ENCODE data around the gene AQP5. TPM values are rescaled to one million over a fixed set of nuclear protein-coding genes. Genes with fewer than 3 reads are reported as not detected.
A peak's percentile ranks its signal among the peaks of the same experiment; 100 is the strongest.
"Not testable (repeated sequence)": the region's sequence is repeated elsewhere in the genome, so short reads cannot be mapped to it uniquely, and the experiment has no call there.

Gene AQP5
- total RNA-seq, 1 donor from 2014 or later, result not detected

DNA sequence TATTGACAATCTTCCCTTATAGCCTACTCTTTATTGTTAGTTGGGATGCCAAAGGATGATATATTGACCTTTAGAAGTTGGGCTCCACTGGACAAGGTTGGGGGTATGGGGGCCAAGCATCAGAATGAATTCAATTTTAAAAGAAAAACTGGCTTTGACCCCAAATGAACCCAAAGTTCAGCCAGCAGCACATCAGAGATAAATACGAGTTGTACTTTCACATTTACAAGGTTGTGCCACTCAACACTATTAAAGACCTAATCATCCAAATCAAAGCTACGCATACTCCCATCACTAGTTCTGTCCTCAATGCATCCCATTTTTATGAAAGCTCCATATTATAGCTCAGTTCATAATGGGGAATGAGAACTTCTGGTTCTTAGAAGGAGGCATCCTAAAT is 27.7 kb downstream of the AQP5 start:
- H3K4me1 Mint-ChIP-seq (ENCODE audit: low read depth); intact Hi-C loops (cut with micrococcal nuclease): not testable (repeated sequence)
- H3K36me3 Mint-ChIP-seq (ENCODE audit: low read depth), result peaks cover 65% of the 10 kb centered on the region

DNA sequence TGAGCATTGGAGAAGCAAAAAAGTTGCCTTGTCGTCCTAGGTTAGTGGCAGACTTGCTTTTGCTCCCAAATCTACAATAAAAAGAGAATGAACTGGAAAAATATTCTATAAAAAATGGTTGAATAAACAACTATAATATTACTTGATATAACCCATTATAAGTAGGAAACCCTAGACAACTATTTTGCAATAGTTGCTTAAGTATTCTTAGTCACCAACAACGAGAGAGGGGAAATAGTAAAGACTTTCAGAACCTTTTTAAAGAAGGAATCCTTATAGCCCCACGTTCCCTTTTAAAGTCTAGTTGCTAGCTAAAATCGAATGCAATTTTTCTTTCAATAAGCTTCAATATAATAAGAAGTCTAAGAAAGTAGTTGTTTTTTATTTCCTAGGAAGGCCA is 28.6 kb downstream of the AQP5 start:
- Mint-ChIP-seq H3K9me3 (no peaks in the 10 kb centered on the region), H3K4me1 (ENCODE audit: low read depth) (peaks cover 9% of the 10 kb centered on the region), H3K27me3 (ENCODE audit: insufficient read depth) (no peaks in the 10 kb centered on the region), H3K36me3 (ENCODE audit: low read depth) (peaks cover 70% of the 10 kb centered on the region), H3K27ac (no peak overlapping the region), H3K4me3 (no peak overlapping the region)
- intact Hi-C loops (cut with micrococcal nuclease), result no loop called here
- no peak for DNase-seq (ENCODE audit: low spot score)

More for the DNA sequence above, 27.7 kb downstream of the AQP5 start:
- H3K27ac Mint-ChIP-seq; H3K9me3 Mint-ChIP-seq; H3K27me3 Mint-ChIP-seq (ENCODE audit: insufficient read depth); H3K4me3 Mint-ChIP-seq; DNase-seq (ENCODE audit: low spot score): not testable (repeated sequence)

DNA sequence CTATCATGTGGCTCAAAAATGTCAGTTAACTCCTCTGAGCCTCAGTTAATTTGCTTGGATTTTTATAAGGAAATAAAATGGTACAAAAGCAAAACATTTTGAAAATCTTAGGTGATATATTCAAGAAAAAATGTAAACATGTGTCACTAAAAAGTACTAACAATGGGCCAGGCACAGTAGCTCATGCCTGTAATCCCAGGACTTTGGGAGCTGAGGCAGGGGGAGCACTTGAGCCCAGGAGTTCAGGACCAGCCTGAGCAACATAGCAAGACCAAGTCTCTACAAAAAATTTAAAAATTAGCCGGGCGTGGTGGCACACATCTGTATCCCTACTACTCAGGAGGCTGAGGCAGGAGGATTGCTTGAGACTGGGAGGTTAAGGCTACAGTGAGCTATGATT is 36.8 kb downstream of the AQP5 start:
- DNase-seq (ENCODE audit: low spot score), result no peak
- Mint-ChIP-seq H3K4me1 (ENCODE audit: low read depth) (no peaks in the 10 kb centered on the region), H3K27me3 (ENCODE audit: insufficient read depth) (no peaks in the 10 kb centered on the region), H3K9me3 (no peaks in the 10 kb centered on the region), H3K27ac (no peak overlapping the region), H3K36me3 (ENCODE audit: low read depth) (peaks cover 46% of the 10 kb centered on the region), H3K4me3 (no peak overlapping the region)
- intact Hi-C loops (cut with micrococcal nuclease), result no loop called here

DNA sequence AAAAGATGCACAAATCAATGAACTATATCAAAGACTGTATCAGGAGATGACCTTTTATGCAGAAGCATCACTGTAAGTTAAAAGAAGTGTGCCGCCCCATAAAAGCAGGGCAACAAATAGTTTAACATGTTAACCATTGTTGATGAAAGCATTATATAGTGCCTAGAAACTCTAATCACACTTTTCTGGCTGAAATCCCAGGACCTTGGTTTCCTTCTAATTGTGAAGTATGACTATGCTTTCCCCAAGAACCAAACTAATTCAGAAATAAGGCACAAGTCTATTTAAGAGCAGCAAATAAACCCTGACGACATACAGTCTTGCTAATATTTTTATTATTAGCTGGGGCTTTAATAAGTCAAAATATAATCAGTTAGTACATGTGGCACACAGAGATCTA is 41.9 kb downstream of the AQP5 start:
- H3K4me3 Mint-ChIP-seq, result no peak overlapping the region
- peaks cover 23% of the 10 kb centered on the region for H3K4me1 Mint-ChIP-seq (ENCODE audit: low read depth)
- peaks cover 49% of the 10 kb centered on the region for H3K36me3 Mint-ChIP-seq (ENCODE audit: low read depth)
- H3K9me3 Mint-ChIP-seq, result no peaks in the 10 kb centered on the region
- no peaks in the 10 kb centered on the region for H3K27me3 Mint-ChIP-seq (ENCODE audit: insufficient read depth)
- no peak overlapping the region for H3K27ac Mint-ChIP-seq
- DNase-seq (ENCODE audit: low spot score), result no peak
- intact Hi-C loops (cut with micrococcal nuclease), result no loop called here

DNA sequence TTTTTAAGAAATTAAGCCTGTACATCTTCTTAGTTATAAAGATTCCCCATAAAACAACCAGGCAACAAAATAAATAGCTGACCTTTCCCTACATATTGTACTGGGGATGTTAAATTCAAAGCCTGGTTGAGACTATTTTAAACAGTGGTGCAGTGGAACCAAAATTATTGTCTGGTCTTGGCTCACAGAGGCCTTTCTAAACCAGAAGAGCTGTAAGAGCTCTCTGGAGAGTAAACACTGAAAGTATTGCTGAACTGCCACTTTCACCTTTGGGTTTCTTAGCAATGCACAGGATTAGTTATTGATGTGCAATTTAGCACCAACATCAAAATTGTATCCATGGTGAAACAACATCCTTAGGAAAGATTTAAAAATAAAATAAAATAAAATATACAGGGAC is 43.0 kb downstream of the AQP5 start:
- Mint-ChIP-seq H3K27me3 (ENCODE audit: insufficient read depth) (no peaks in the 10 kb centered on the region), H3K27ac (peak overlapping the region; percentile 63)
- intact Hi-C loops (cut with micrococcal nuclease), result no loop called here

DNA sequence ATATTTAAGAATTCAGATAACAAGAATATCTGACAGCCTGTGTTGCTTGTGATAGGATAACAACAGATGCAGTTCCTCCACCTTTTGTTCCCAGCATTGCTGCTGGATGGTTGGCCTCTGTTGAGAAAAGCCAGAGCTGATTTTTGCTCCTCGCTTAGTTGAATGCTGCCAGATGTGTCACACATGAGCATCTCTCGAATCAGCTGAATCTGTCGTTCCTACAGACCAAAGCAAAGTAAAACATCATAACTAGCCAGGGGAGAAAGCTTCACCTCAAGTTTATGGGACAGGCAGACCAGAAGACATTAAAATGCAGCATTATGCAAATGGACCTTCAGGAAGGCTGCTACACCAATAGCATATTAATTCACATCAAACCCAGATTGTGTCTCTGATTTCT is 43.5 kb downstream of the AQP5 start:
- no peaks in the 10 kb centered on the region for H3K27me3 Mint-ChIP-seq (ENCODE audit: insufficient read depth)
- DNase-seq (ENCODE audit: low spot score), result no peak
- intact Hi-C loops (cut with micrococcal nuclease), result no loop called here
- peaks cover 44% of the 10 kb centered on the region for H3K36me3 Mint-ChIP-seq (ENCODE audit: low read depth)
- H3K27ac Mint-ChIP-seq, result peak overlapping the region; percentile 63
- no peaks in the 10 kb centered on the region for H3K9me3 Mint-ChIP-seq
- H3K4me3 Mint-ChIP-seq, result no peak overlapping the region
- H3K4me1 Mint-ChIP-seq (ENCODE audit: low read depth), result peaks cover 30% of the 10 kb centered on the region

More for the DNA sequence above, 43.0 kb downstream of the AQP5 start:
- Mint-ChIP-seq H3K9me3 (no peaks in the 10 kb centered on the region), H3K4me3 (no peak overlapping the region), H3K4me1 (ENCODE audit: low read depth) (peaks cover 27% of the 10 kb centered on the region), H3K36me3 (ENCODE audit: low read depth) (peaks cover 42% of the 10 kb centered on the region)
- no peak for DNase-seq (ENCODE audit: low spot score)

DNA sequence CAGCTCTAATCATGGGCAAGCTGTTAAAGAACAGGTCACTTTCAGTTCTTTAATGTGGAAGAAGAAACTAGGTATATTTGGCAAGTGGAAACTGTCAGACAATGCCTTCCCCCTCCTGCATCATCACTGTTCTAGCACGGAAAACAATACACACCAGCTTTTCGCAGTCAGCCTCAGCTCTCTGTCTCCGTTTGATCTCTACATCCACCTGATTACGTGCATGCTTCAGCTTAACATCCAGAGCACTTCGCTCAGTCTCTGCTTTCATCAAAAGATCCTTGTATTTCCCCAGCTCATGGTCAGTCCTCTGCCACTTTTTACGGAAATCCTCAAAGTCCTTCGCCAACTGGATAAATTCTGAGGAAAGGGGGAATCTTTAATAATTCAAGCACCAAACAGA is 44.6 kb downstream of the AQP5 start:
- intact Hi-C loops (cut with micrococcal nuclease), result no loop called here
- Mint-ChIP-seq H3K9me3 (no peaks in the 10 kb centered on the region), H3K4me1 (ENCODE audit: low read depth) (peaks cover 30% of the 10 kb centered on the region), H3K27me3 (ENCODE audit: insufficient read depth) (no peaks in the 10 kb centered on the region), H3K36me3 (ENCODE audit: low read depth) (peaks cover 37% of the 10 kb centered on the region), H3K4me3 (no peak overlapping the region), H3K27ac (peak overlapping the region; percentile 23)
- DNase-seq (ENCODE audit: low spot score), result no peak

DNA sequence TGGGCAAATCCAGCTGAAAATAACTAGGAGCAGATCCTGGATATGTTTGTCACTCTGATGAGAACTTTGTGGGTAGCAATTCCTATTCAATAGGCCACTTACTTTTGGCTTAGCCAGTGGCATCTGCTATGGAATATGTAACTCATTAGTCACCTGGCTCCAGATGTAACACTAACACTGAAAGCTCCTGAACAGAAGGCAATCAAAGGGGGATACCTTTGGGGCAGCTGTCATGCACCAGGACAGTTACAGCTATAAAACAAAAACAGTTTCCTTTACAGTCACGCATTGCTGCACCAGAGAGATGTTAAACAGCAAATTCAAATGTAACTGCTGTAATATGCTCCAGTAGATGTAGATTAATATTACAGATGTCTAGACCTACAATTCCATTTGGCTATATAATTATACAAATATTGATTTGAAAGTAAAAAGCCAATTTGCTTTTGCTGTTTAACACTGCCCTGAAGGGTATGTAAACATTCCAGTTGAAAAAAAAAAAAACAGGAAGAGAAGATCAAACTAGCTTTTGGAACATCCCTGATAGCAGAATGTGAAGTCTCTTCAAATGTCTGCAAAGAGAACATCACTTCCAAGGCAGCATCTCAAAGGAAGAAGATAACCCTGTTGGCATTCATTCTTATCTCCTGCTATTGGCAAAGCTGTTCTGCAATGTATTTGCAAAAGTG is 45.2 kb downstream of the AQP5 start:
- Mint-ChIP-seq H3K9me3 (no peaks in the 10 kb centered on the region), H3K27ac (peak overlapping the region; percentile 20), H3K36me3 (ENCODE audit: low read depth) (peaks cover 35% of the 10 kb centered on the region), H3K27me3 (ENCODE audit: insufficient read depth) (no peaks in the 10 kb centered on the region), H3K4me1 (ENCODE audit: low read depth) (peaks cover 30% of the 10 kb centered on the region), H3K4me3 (no peak overlapping the region)
- no peak for DNase-seq (ENCODE audit: low spot score)
- intact Hi-C loops (cut with micrococcal nuclease), result no loop called here

DNA sequence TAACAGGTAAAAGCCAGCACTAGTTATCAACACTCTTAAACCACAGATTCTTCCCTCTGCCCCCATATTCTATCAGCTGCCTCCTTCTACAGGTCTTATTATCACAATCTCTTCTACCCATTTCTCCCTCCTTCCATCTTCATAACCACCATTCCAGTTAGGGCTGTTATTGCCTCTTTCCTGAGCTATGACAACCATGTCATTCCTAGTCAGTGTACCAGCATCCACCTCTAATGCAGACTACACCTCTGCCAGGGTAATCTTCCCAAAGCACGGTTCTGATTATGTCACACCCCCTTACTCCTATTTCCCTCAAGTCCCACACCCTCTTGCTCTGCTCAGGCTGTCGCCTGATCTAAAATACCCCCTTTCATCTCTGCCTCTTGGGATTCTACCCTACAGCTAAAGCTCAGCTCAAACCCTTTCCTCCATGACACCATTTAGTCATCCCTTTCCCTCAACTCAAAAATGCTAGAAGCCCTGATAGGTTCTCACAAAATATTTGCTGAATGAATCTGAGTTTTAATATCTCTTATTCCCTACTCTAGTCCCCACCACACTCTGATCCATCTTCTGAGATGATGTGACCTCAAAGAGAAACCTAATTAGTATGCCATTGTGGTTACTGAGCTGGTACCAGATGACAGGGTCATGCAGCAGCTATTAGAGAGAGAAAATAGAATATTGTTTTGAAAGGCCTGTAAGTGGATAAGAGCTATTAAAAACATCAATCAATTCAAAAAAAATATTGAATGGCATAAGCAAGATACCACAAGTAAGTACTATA is 51.9 kb downstream of the AQP5 start:
- DNase-seq (ENCODE audit: low spot score), result no peak
- Mint-ChIP-seq H3K36me3 (ENCODE audit: low read depth) (peaks cover 18% of the 10 kb centered on the region), H3K4me1 (ENCODE audit: low read depth) (peaks cover 27% of the 10 kb centered on the region), H3K27ac (peak overlapping the region; percentile 46), H3K4me3 (no peak overlapping the region), H3K27me3 (ENCODE audit: insufficient read depth) (no peaks in the 10 kb centered on the region), H3K9me3 (no peaks in the 10 kb centered on the region)
- intact Hi-C loops (cut with micrococcal nuclease), result no loop called here

DNA sequence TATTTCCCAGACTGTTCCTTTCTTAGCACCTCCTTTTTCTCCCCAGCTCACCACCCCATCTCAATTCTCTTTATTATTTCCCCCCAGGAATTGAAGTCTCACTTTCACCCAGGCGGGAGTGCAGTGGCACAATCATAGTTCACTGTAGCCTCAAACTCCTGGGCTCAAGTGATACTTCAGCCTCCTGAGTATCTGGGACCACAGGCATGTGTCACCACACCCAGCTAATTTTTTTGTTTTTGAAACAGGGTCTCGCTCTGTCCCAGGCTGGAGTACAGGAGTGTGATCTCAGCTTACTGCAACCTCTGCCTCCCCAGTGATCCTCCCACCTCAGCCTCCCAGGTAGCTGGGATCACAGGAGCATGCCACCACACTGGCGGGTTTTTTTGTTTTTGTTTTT is 52.7 kb downstream of the AQP5 start:
- Mint-ChIP-seq H3K36me3 (ENCODE audit: low read depth) (peaks cover 23% of the 10 kb centered on the region), H3K9me3 (no peaks in the 10 kb centered on the region), H3K27me3 (ENCODE audit: insufficient read depth) (no peaks in the 10 kb centered on the region), H3K4me3 (no peak overlapping the region), H3K27ac (no peak overlapping the region), H3K4me1 (ENCODE audit: low read depth) (peaks cover 34% of the 10 kb centered on the region)
- intact Hi-C loops (cut with micrococcal nuclease), result no loop called here
- no peak for DNase-seq (ENCODE audit: low spot score)

Other genes starting within 250 kb of the AQP5 start
- 382 and 393 TPM in 2 replicates for gene TMBIM6, start 220.3 kb upstream of the AQP5 start, total RNA-seq
- gene NCKAP5L, start 133.5 kb upstream of the AQP5 start, total RNA-seq, result 3.8 TPM in 2 replicates
- gene BCDIN3D, start 118.8 kb upstream of the AQP5 start, total RNA-seq, result 3.6 and 4.0 TPM in 2 replicates
- 0.49 and 0.64 TPM in 2 replicates for gene FAIM2, start 58.0 kb upstream of the AQP5 start, total RNA-seq
- not detected in 2 replicates for gene AQP2, start 11.1 kb upstream of the AQP5 start, total RNA-seq
- gene AQP6, start 11.1 kb downstream of the AQP5 start, total RNA-seq, result not detected in 2 replicates
- 68.1 and 71.2 TPM in 2 replicates for gene RACGAP1, start 63.6 kb downstream of the AQP5 start, total RNA-seq
- 10.2 and 11.2 TPM in 2 replicates for gene ASIC1, start 95.7 kb downstream of the AQP5 start, total RNA-seq
- 74.6 and 75.3 TPM in 2 replicates for gene SMARCD1, start 123.5 kb downstream of the AQP5 start, total RNA-seq
- 0.29 and 0.88 TPM in 2 replicates for gene GPD1, start 142.1 kb downstream of the AQP5 start, total RNA-seq
- gene COX14, start 150.4 kb downstream of the AQP5 start, total RNA-seq, result 44.3 and 45.6 TPM in 2 replicates
- gene CERS5, start 205.5 kb downstream of the AQP5 start, total RNA-seq, result 64.2 and 67.9 TPM in 2 replicates